ENCODE measurements around the gene EMP2. TPM values are rescaled to one million over a fixed set of nuclear protein-coding genes. Genes with fewer than 3 reads are reported as not detected.

Gene EMP2
- total RNA-seq, 1 experiment from 2014 or later = not detected

DNA sequence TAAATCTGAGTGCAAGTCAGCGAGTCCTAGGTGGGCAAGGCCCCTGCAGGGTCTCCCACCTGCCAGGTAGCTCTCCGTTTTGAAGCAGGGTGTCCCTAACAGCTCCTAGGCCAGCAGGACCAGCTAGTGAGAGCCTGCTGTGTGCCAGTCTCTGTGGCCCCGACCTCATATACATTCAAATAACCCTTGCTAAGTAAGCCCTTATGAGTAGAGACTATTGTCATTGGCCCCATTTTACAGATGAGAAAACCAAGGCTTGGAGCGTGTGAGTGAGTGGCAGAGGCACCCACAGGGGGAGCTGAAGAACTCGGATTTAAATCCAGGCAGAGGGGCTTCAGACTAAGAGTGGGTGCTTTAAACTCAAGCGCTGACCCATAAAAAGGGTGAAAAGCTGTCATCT, 39.7 kb upstream of the EMP2 start:
- Histone ChIP-seq H3K27me3 (ENCODE audit: low read length) (no peaks in the 10 kb centered on the region), H3K4me3 (ENCODE audit: low read length) (no peak overlapping the region), H4K20me1 (ENCODE audit: insufficient read depth, low read depth, low read length) (no peaks in the 10 kb centered on the region), H3K4me2 (ENCODE audit: low read depth, low read length, poor library complexity, severe bottlenecking) (no peak overlapping the region), H3K9me2 (replicated peaks; ENCODE audit: insufficient read depth, low read length) (no peaks in the 10 kb centered on the region), H3K9me3 (ENCODE audit: low read length) (no peaks in the 10 kb centered on the region), H3K36me3 (ENCODE audit: insufficient read depth, low read length) (no peaks in the 10 kb centered on the region), H3K27ac (ENCODE audit: low read length) (no peak overlapping the region), H3K4me1 (ENCODE audit: low read length) (no peaks in the 10 kb centered on the region), H3K79me2 (ENCODE audit: low read length) (no peaks in the 10 kb centered on the region), H3K9ac (ENCODE audit: low read length) (no peak overlapping the region), H2AFZ (ENCODE audit: low read length) (no peak overlapping the region)
- no peak for DNase-seq

DNA sequence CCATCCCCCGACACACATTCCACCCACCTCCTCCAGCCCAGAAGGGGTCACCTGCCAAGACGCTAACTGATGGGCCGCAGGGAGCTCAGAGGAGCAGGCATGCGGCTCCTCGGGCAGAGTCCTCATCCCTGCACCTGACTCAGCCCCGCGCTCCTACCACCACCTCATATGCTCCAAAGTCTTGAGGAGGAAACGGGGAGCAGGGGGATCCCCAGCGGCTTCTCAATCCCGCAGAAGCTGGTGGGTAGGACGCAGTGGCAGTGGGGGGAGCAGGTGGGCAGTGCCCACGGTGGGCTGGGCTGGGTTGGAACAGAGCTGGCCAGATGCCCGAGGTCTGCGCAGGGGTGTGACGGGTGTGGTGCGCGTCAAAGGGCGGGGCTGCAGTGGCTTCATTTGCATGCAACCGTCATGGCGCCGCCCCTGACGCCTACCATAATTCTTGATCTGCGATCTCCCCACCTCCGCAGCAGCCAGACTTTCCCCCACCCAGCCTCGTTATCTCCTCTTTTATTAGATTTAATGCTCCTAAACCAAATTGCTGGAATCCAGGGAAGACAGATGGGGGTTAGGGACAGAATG, 39.0 kb upstream of the EMP2 start:
- no peaks in the 10 kb centered on the region for H3K4me1 ChIP-seq (ENCODE audit: low read length)
- no peak overlapping the region for H3K27ac ChIP-seq (ENCODE audit: low read length)
- H3K79me2 ChIP-seq (ENCODE audit: low read length) = no peaks in the 10 kb centered on the region
- DNase-seq = no peak
- H3K9me2 ChIP-seq (replicated peaks; ENCODE audit: insufficient read depth, low read length) = no peaks in the 10 kb centered on the region
- no peak overlapping the region for H3K4me2 ChIP-seq (ENCODE audit: low read depth, low read length, poor library complexity, severe bottlenecking)
- H3K4me3 ChIP-seq (ENCODE audit: low read length) = no peak overlapping the region
- no peak overlapping the region for H3K9ac ChIP-seq (ENCODE audit: low read length)
- H2AFZ ChIP-seq (ENCODE audit: low read length) = no peak overlapping the region
- no peaks in the 10 kb centered on the region for H3K36me3 ChIP-seq (ENCODE audit: insufficient read depth, low read length)
- H4K20me1 ChIP-seq (ENCODE audit: insufficient read depth, low read depth, low read length) = no peaks in the 10 kb centered on the region
- no peaks in the 10 kb centered on the region for H3K9me3 ChIP-seq (ENCODE audit: low read length)
- H3K27me3 ChIP-seq (ENCODE audit: low read length) = no peaks in the 10 kb centered on the region

DNA sequence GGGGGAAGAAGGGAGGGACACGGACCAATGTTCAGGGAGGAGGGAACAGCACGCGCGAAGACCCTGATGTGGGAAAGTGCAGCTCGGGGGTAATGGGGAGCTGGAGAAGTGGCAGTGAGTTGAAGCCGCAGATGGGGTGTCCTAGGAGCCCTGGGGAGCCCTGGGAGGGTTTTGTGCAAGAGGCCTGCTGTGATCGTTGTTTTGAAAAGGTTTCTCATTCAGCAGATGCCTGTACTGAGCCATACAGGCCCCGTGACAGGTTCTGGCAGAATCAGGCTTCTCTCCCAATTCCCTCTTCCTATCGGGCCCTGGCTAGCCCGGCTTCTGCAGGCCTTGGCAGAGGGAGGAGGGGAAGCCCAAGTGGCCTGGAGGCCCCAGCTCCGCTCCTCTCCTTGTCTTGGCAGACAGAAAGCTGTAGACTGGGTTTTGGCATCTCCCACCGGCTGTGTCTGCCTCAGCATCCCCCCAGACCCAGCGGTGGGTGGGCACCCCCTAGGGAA, 38.4 kb upstream of the EMP2 start:
- Histone ChIP-seq H3K36me3 (ENCODE audit: insufficient read depth, low read length) (no peaks in the 10 kb centered on the region), H3K79me2 (ENCODE audit: low read length) (no peaks in the 10 kb centered on the region), H3K9me3 (ENCODE audit: low read length) (no peaks in the 10 kb centered on the region), H3K4me3 (ENCODE audit: low read length) (no peak overlapping the region), H3K9ac (ENCODE audit: low read length) (no peak overlapping the region), H3K4me2 (ENCODE audit: low read depth, low read length, poor library complexity, severe bottlenecking) (no peak overlapping the region), H2AFZ (ENCODE audit: low read length) (no peak overlapping the region), H3K27me3 (ENCODE audit: low read length) (no peaks in the 10 kb centered on the region), H4K20me1 (ENCODE audit: insufficient read depth, low read depth, low read length) (no peaks in the 10 kb centered on the region), H3K9me2 (replicated peaks; ENCODE audit: insufficient read depth, low read length) (no peaks in the 10 kb centered on the region), H3K4me1 (ENCODE audit: low read length) (no peaks in the 10 kb centered on the region), H3K27ac (ENCODE audit: low read length) (no peak overlapping the region)
- DNase-seq = no peak

DNA sequence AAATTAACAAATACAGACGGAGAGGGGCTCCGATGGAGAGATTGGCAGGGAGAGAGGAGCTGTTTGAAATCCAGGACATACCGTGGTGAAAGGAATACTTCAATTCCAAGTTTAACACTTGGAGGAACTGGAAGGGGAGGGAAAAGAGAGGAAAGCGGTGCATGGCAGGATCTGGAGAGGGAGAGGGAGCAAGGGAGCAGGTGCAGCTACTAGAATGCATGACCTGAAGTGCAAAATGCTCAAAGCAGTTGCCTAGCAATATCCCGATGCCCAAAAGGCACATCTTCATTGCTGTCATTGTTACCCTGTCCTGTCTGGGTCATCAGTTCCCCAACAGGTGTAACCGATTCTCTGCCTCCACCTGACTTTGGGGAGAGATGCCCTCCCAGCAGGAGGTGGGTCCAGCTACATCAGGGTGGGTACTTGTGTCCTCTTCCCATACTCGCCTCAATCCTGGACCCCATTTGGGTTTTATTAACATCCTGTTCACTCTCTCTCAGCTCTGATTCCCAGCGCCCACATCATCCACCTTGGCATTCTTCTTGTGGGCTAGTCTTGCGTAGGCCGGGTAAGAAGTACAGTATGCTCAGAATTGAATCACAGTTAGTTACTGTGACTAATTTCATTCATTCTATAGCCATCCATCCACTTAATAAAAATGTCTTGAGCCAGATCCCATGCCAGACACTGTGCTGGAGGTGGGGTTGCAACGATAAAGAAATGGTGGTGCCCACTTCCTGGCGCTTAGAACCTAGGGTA, 37.4 kb upstream of the EMP2 start:
- no peak overlapping the region for H3K9ac ChIP-seq (ENCODE audit: low read length)
- no peaks in the 10 kb centered on the region for H3K27me3 ChIP-seq (ENCODE audit: low read length)
- no peak for DNase-seq
- H3K4me2 ChIP-seq (ENCODE audit: low read depth, low read length, poor library complexity, severe bottlenecking) = no peak overlapping the region
- H4K20me1 ChIP-seq (ENCODE audit: insufficient read depth, low read depth, low read length) = no peaks in the 10 kb centered on the region
- no peak overlapping the region for H3K27ac ChIP-seq (ENCODE audit: low read length)
- no peak overlapping the region for H2AFZ ChIP-seq (ENCODE audit: low read length)
- no peaks in the 10 kb centered on the region for H3K36me3 ChIP-seq (ENCODE audit: insufficient read depth, low read length)
- no peaks in the 10 kb centered on the region for H3K79me2 ChIP-seq (ENCODE audit: low read length)
- H3K9me2 ChIP-seq (replicated peaks; ENCODE audit: insufficient read depth, low read length) = no peaks in the 10 kb centered on the region
- H3K9me3 ChIP-seq (ENCODE audit: low read length) = no peaks in the 10 kb centered on the region
- no peaks in the 10 kb centered on the region for H3K4me1 ChIP-seq (ENCODE audit: low read length)
- no peak overlapping the region for H3K4me3 ChIP-seq (ENCODE audit: low read length)

DNA sequence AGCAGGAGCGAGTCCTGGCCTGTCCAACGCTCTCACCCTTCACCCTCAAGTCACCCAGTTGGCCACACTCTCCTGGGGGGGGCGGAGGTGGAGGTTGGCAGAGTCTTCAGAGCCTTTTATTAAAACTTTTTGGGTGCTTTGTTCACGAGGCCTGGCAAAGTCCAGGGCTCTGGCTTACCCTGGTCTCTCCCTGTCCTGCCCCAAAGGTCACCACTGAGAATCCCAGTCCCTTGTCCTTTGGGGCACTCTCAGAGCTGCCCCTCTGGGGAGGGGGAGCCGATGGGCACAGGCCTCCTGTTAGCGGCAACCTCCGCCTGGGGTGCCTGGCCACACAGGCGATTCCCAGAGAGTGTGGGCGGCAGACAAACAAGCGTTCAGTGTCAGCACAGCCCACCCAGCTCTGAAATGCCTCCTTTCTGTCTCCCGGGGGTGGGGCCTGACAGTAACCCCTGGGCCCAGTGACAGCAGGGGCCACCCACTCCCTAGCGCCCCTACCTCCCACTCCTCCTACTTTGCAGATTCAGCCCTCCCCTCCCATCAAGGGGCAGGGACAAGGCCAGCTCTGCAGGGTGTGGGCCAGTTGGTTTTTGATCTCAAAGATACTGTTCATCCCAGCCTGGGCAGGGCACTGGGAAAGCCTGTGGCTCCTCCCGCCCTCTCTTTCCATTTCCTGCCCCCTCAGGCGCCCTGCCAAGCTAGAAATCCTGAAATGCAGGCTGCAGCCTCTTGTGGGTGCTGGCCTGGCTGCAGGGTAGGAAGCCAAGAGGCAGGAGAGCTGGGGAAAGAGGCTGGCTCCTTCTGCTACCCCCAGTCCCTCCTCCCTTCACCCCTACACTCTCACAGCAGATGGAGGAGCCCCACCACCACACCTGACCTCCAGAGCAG, 36.6 kb upstream of the EMP2 start:
- no peak for DNase-seq
- Histone ChIP-seq H3K79me2 (ENCODE audit: low read length) (no peaks in the 10 kb centered on the region), H3K4me1 (ENCODE audit: low read length) (no peaks in the 10 kb centered on the region), H2AFZ (ENCODE audit: low read length) (no peak overlapping the region), H3K4me2 (ENCODE audit: low read depth, low read length, poor library complexity, severe bottlenecking) (no peak overlapping the region), H3K9ac (ENCODE audit: low read length) (no peak overlapping the region), H3K27ac (ENCODE audit: low read length) (no peak overlapping the region), H4K20me1 (ENCODE audit: insufficient read depth, low read depth, low read length) (no peaks in the 10 kb centered on the region), H3K4me3 (ENCODE audit: low read length) (no peak overlapping the region), H3K27me3 (ENCODE audit: low read length) (no peaks in the 10 kb centered on the region), H3K9me2 (replicated peaks; ENCODE audit: insufficient read depth, low read length) (no peaks in the 10 kb centered on the region), H3K36me3 (ENCODE audit: insufficient read depth, low read length) (no peaks in the 10 kb centered on the region), H3K9me3 (ENCODE audit: low read length) (no peaks in the 10 kb centered on the region)

DNA sequence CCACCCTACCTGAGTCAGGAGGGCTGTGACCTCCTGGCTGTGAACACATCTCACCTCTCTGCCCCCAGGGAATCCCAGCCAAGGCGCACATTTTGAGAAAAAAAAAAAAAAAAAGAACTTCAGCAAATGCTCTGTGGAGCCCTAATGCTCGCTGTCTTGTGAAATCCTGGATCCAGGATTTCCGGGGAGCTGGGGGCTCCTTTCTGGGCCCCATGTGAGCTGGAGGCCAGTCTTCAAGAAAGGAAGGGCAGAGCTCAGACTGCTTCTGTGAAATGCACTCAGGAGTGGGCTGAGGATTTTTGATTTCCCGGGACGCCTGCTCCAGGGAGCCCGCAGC, 36.0 kb upstream of the EMP2 start:
- H2AFZ ChIP-seq (ENCODE audit: low read length) = no peak overlapping the region
- no peaks in the 10 kb centered on the region for H3K27me3 ChIP-seq (ENCODE audit: low read length)
- no peaks in the 10 kb centered on the region for H3K9me2 ChIP-seq (replicated peaks; ENCODE audit: insufficient read depth, low read length)
- no peaks in the 10 kb centered on the region for H3K9me3 ChIP-seq (ENCODE audit: low read length)
- H3K4me1 ChIP-seq (ENCODE audit: low read length) = no peaks in the 10 kb centered on the region
- H3K27ac ChIP-seq (ENCODE audit: low read length) = no peak overlapping the region
- no peak overlapping the region for H3K4me3 ChIP-seq (ENCODE audit: low read length)
- H3K79me2 ChIP-seq (ENCODE audit: low read length) = no peaks in the 10 kb centered on the region
- no peaks in the 10 kb centered on the region for H4K20me1 ChIP-seq (ENCODE audit: insufficient read depth, low read depth, low read length)
- no peak overlapping the region for H3K9ac ChIP-seq (ENCODE audit: low read length)
- DNase-seq = no peak
- no peaks in the 10 kb centered on the region for H3K36me3 ChIP-seq (ENCODE audit: insufficient read depth, low read length)
- no peak overlapping the region for H3K4me2 ChIP-seq (ENCODE audit: low read depth, low read length, poor library complexity, severe bottlenecking)

DNA sequence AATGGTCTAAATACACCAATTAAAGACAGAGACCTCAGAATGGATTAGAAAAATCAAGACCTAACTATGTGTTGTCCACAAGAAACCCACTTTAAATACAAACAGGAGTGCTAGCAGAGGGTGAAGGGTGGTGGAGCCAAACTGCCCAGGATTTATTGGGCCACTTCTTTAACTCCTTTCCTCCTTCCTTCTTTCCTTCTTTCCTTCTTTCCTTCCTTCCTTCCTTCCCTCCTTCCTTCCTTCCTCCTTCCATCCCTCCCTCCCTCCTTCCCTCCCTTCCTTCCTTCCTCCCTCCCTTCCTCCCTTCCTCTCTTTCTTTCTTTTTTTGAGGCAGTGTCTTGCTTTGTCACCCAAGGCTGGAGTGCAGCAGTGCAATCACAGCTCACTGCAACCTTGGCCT, 34.3 kb upstream of the EMP2 start:
- H3K9me2 ChIP-seq (replicated peaks; ENCODE audit: insufficient read depth, low read length) = no peaks in the 10 kb centered on the region
- H3K4me3 ChIP-seq (ENCODE audit: low read length) = no peak overlapping the region
- no peaks in the 10 kb centered on the region for H3K9me3 ChIP-seq (ENCODE audit: low read length)
- no peaks in the 10 kb centered on the region for H4K20me1 ChIP-seq (ENCODE audit: insufficient read depth, low read depth, low read length)
- no peaks in the 10 kb centered on the region for H3K79me2 ChIP-seq (ENCODE audit: low read length)
- H3K36me3 ChIP-seq (ENCODE audit: insufficient read depth, low read length) = no peaks in the 10 kb centered on the region
- no peaks in the 10 kb centered on the region for H3K27me3 ChIP-seq (ENCODE audit: low read length)
- no peak overlapping the region for H3K9ac ChIP-seq (ENCODE audit: low read length)
- no peak overlapping the region for H2AFZ ChIP-seq (ENCODE audit: low read length)
- no peak for DNase-seq
- no peak overlapping the region for H3K4me2 ChIP-seq (ENCODE audit: low read depth, low read length, poor library complexity, severe bottlenecking)
- H3K27ac ChIP-seq (ENCODE audit: low read length) = no peak overlapping the region
- H3K4me1 ChIP-seq (ENCODE audit: low read length) = no peaks in the 10 kb centered on the region

DNA sequence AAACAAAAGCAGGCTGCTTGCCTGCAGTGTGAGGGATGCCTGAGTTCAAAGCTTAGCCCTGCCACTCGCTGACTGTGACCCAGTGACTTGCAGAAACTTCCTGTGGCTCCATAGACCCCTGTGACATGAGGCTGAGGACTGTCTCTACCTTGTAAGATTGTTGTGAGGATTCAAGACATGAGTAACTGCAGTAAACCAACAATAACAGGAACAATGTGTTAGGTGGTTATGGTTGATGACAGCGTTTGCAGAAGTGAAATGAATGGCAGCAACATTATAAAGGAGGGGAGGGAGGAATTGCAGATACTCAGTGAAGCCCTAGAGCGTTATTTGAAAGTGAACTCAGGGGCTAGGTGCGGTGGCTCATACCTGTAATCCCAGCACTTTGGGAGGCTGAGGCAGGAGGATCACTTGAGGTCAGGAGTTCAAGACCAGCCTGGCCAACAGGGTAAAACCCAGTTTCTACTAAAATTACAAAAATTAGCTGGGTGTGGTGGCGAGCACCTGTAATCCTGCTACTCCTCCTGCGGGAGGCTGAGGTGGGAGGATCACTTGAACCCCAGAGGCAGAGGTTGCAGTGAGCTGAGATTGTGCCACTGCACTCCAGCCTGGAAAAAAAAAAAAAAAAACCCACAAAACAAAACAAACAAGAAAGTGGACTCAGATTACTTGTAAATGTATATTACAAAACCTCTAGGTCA, 33.5 kb upstream of the EMP2 start:
- Histone ChIP-seq H3K27ac (ENCODE audit: low read length) (no peak overlapping the region), H4K20me1 (ENCODE audit: insufficient read depth, low read depth, low read length) (no peaks in the 10 kb centered on the region), H3K9me2 (replicated peaks; ENCODE audit: insufficient read depth, low read length) (no peaks in the 10 kb centered on the region), H3K9me3 (ENCODE audit: low read length) (no peaks in the 10 kb centered on the region), H3K27me3 (ENCODE audit: low read length) (no peaks in the 10 kb centered on the region), H3K79me2 (ENCODE audit: low read length) (no peaks in the 10 kb centered on the region), H3K36me3 (ENCODE audit: insufficient read depth, low read length) (no peaks in the 10 kb centered on the region), H2AFZ (ENCODE audit: low read length) (no peak overlapping the region), H3K4me3 (ENCODE audit: low read length) (no peak overlapping the region), H3K9ac (ENCODE audit: low read length) (no peak overlapping the region), H3K4me2 (ENCODE audit: low read depth, low read length, poor library complexity, severe bottlenecking) (no peak overlapping the region), H3K4me1 (ENCODE audit: low read length) (no peaks in the 10 kb centered on the region)
- no peak for DNase-seq
